ENCODE data around the gene TMEM179.

GRCh38 chr14:104571246-104571645 is 33.3 kb downstream of the TMEM179 start:
- TF ChIP-seq POLR2A (IDR thresholded peaks at IDR 0.05; ENCODE audit: low read depth, low read length) (no peak), CTCF (IDR thresholded peaks at IDR 0.05; ENCODE audit: extremely low read depth in 1 of 2, insufficient read depth in 1 of 2, low read depth in 1 of 2, low read length in 2 of 2) (no peak)
- TF ChIP-seq, protein P1, sequence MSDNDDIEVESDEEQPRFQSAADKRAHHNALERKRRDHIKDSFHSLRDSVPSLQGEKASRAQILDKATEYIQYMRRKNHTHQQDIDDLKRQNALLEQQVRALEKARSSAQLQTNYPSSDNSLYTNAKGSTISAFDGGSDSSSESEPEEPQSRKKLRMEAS (IDR thresholded peaks at IDR 0.05; ENCODE audit: insufficient read depth, insufficient read length), result no peak

All from endothelial cell of umbilical vein (primary cell).